Astrocyte (in vitro differentiated cells and primary cell): ENCODE results near the gene RBMXL3. TPM values are rescaled to one million over a fixed set of nuclear protein-coding genes. Genes with fewer than 3 reads are reported as not detected.

Source experiments
- DNase-seq: peaks from one replicate; pipeline ENCODE4 v3.0.0-alpha.2; 2010; ENCODE audit warnings: low read depth
- FAIRE-seq: peaks from 2 replicates; lab custom pipeline; 2011; peaks lifted over from hg19 to GRCh38; lab: Jason Lieb, UNC
- H2AFZ ChIP-seq: 2 replicates; pipeline ENCODE4 v1.6.0; 2012; ENCODE audit warnings: low read depth, low read length, inconsistent platforms
- H3K27ac ChIP-seq: 2 replicates; pipeline ENCODE4 v1.5.1; 2011; ENCODE audit warnings: low read depth, low read length, inconsistent platforms
- H3K27me3 ChIP-seq: 2 replicates; pipeline ENCODE4 v1.6.0; 2011; ENCODE audit warnings: low read length, inconsistent platforms; ENCODE audit not compliant: insufficient read depth
- H3K36me3 ChIP-seq: 2 replicates; pipeline ENCODE4 v1.5.1; 2011; ENCODE audit warnings: low read length, inconsistent platforms; ENCODE audit not compliant: insufficient read depth
- H3K4me1 ChIP-seq: 2 replicates; pipeline ENCODE4 v1.5.1; 2011; ENCODE audit warnings: low read length, inconsistent platforms; ENCODE audit not compliant: insufficient read depth
- H3K4me2 ChIP-seq: 2 replicates; pipeline ENCODE4 v1.6.0; 2012; ENCODE audit warnings: low read length, inconsistent platforms
- H3K4me3 ChIP-seq: 2 replicates; pipeline ENCODE4 v1.5.1; 2011; ENCODE audit warnings: low read depth, mild to moderate bottlenecking, low read length, inconsistent platforms; ENCODE audit not compliant: insufficient read depth
- H3K79me2 ChIP-seq: 2 replicates; pipeline ENCODE4 v1.6.0; 2012; ENCODE audit warnings: mild to moderate bottlenecking, low read length, inconsistent platforms; ENCODE audit not compliant: insufficient read depth
- H3K9ac ChIP-seq: 2 replicates; pipeline ENCODE4 v1.6.0; 2012; ENCODE audit warnings: mild to moderate bottlenecking, low read length, inconsistent platforms
- H3K9me3 ChIP-seq: 2 replicates; pipeline ENCODE4 v1.5.1; 2012; ENCODE audit warnings: low read depth, mild to moderate bottlenecking, low read length, inconsistent platforms; ENCODE audit not compliant: insufficient read depth
- H4K20me1 ChIP-seq: 2 replicates; pipeline ENCODE4 v1.6.0; 2012; ENCODE audit warnings: low read length, inconsistent platforms; ENCODE audit not compliant: insufficient read depth
- H3K27ac Mint-ChIP-seq: one replicate; pipeline ENCODE4 v1.8.0; 2021; ENCODE audit warnings: mild to moderate bottlenecking, mixed read lengths; ENCODE audit not compliant: unreplicated experiment
- H3K27me3 Mint-ChIP-seq: one replicate; pipeline ENCODE4 v1.8.0; 2021; ENCODE audit warnings: low read depth, mixed read lengths; ENCODE audit not compliant: unreplicated experiment
- H3K36me3 Mint-ChIP-seq: one replicate; pipeline ENCODE4 v1.8.0; 2021; ENCODE audit warnings: low read depth, mixed read lengths; ENCODE audit not compliant: unreplicated experiment
- H3K4me1 Mint-ChIP-seq: one replicate; pipeline ENCODE4 v1.8.0; 2021; ENCODE audit warnings: low read depth, mixed read lengths; ENCODE audit not compliant: unreplicated experiment
- H3K4me3 Mint-ChIP-seq: one replicate; pipeline ENCODE4 v1.8.0; 2021; ENCODE audit warnings: mild to moderate bottlenecking, moderate library complexity, mixed read lengths; ENCODE audit not compliant: unreplicated experiment
- H3K9me3 Mint-ChIP-seq: one replicate; pipeline ENCODE4 v1.8.0; 2021; ENCODE audit warnings: mild to moderate bottlenecking, mixed read lengths; ENCODE audit not compliant: unreplicated experiment
- EZH2 ChIP-seq: IDR thresholded peaks from 2 replicates; pipeline ENCODE4 v1.6.1; 2012; ENCODE audit warnings: mild to moderate bottlenecking, low read length, inconsistent platforms; ENCODE audit not compliant: insufficient read depth
- total RNA-seq: library from RNA; stranded (reverse); gene quantifications from 2 replicates; pipeline ENCODE4 v1.2.1, GENCODE V29; 2021
- TF ChIP-seq, protein P1 (sequence below): IDR thresholded peaks from 2 replicates; pipeline ENCODE4 v1.5.1; 2011; ENCODE audit warnings: low read depth, mild to moderate bottlenecking, inconsistent platforms, low read length, moderate library complexity; ENCODE audit not compliant: insufficient read depth

RBMXL3 gene
- total RNA-seq, 1 donor from 2014 or later: not detected

DNA sequence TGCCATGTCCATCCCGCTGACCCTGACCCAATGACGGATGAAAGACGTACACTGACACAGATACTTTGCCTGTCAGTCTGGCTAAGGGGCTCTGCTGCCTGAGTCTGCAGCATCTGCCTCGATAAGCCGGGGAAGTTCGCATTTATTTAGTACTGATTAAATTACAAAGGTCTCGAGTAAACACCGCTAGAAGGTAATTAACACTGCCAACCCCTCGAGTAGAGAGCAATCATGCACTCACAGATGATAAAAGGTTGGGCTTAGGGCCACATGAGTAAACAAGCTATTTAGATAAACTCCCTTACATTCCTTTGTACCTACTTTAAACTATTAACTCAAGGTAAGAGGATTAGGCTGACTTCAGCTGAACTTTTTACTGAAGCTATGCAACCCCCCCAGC, 16.0 kb upstream of the RBMXL3 start:
- no peak overlapping the region for H3K4me2 ChIP-seq
- TF ChIP-seq EZH2: no peak
- TF ChIP-seq, protein P1, sequence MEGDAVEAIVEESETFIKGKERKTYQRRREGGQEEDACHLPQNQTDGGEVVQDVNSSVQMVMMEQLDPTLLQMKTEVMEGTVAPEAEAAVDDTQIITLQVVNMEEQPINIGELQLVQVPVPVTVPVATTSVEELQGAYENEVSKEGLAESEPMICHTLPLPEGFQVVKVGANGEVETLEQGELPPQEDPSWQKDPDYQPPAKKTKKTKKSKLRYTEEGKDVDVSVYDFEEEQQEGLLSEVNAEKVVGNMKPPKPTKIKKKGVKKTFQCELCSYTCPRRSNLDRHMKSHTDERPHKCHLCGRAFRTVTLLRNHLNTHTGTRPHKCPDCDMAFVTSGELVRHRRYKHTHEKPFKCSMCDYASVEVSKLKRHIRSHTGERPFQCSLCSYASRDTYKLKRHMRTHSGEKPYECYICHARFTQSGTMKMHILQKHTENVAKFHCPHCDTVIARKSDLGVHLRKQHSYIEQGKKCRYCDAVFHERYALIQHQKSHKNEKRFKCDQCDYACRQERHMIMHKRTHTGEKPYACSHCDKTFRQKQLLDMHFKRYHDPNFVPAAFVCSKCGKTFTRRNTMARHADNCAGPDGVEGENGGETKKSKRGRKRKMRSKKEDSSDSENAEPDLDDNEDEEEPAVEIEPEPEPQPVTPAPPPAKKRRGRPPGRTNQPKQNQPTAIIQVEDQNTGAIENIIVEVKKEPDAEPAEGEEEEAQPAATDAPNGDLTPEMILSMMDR: no peak
- H3K27ac ChIP-seq: no peak overlapping the region
- no peaks in the 10 kb centered on the region for H3K4me1 ChIP-seq
- no peaks in the 10 kb centered on the region for H3K4me1 Mint-ChIP-seq
- DNase-seq (no peak), FAIRE-seq (peak; percentile 76)
- H3K9me3 Mint-ChIP-seq: no peaks in the 10 kb centered on the region
- peaks cover 6% of the 10 kb centered on the region for H3K36me3 Mint-ChIP-seq
- no peaks in the 10 kb centered on the region for H3K27me3 Mint-ChIP-seq
- H3K9me3 ChIP-seq: no peaks in the 10 kb centered on the region
- H3K27me3 ChIP-seq: no peaks in the 10 kb centered on the region
- H3K27ac Mint-ChIP-seq: no peak overlapping the region
- no peaks in the 10 kb centered on the region for H4K20me1 ChIP-seq
- no peak overlapping the region for H3K9ac ChIP-seq
- no peaks in the 10 kb centered on the region for H3K79me2 ChIP-seq
- no peak overlapping the region for H3K4me3 ChIP-seq
- H3K4me3 Mint-ChIP-seq: no peak overlapping the region
- H3K36me3 ChIP-seq: no peaks in the 10 kb centered on the region
- H2AFZ ChIP-seq: no peak overlapping the region

DNA sequence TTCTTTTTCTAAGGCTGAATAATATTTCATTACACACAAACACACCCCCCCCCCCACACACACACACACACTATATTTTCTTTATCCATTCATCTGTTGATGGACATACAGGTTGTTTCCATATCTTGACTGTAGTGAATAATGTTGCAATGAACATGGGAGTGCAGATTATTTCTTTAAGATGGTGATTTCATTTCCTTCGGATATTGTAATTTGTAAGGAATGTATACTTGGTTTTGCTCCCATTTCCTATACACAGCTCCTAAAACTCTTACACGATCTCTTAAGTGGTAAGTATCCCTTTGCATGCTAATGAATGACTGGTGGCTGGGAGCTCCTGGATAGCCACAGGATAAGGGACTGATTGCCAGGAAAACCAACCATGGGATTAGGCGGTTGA, 14.7 kb upstream of the RBMXL3 start:
- no peak overlapping the region for H3K4me3 Mint-ChIP-seq
- TF ChIP-seq, protein P1: no peak
- TF ChIP-seq EZH2: no peak
- Histone ChIP-seq H2AFZ (no peak overlapping the region), H3K36me3 (no peaks in the 10 kb centered on the region), H3K9ac (no peak overlapping the region), H3K4me1 (no peaks in the 10 kb centered on the region), H4K20me1 (no peaks in the 10 kb centered on the region), H3K79me2 (no peaks in the 10 kb centered on the region), H3K27me3 (no peaks in the 10 kb centered on the region), H3K27ac (no peak overlapping the region), H3K9me3 (no peaks in the 10 kb centered on the region), H3K4me2 (no peak overlapping the region), H3K4me3 (no peak overlapping the region)
- no peaks in the 10 kb centered on the region for H3K9me3 Mint-ChIP-seq
- peak; percentile 6 for DNase-seq
- peak; percentile 86 for FAIRE-seq
- no peak overlapping the region for H3K27ac Mint-ChIP-seq
- H3K27me3 Mint-ChIP-seq: no peaks in the 10 kb centered on the region
- no peaks in the 10 kb centered on the region for H3K4me1 Mint-ChIP-seq
- H3K36me3 Mint-ChIP-seq: peaks cover 6% of the 10 kb centered on the region

DNA sequence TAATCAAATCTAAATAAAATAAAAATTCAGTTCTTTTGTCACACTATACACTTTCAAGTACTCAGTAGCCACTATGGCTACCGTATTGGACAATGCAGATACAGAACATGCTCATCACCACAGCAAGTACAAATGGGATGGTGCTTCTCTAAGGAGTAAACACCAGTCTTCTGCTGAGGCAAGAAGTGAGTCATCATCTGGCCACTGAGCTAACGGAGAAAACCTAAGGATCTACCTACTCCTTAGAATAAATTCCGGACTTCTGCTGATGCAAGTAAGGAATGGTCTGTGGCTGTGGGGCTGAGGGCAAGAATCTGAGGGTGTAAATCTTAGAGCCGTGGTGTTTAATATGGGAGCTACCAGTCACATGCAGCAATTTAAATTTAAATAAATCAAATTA, 11.3 kb upstream of the RBMXL3 start:
- FAIRE-seq: no peak
- no peak overlapping the region for H3K4me3 Mint-ChIP-seq
- H3K27ac Mint-ChIP-seq: no peak overlapping the region

More for the DNA sequence above, 11.3 kb upstream of the RBMXL3 start:
- Histone ChIP-seq H3K4me2 (no peak overlapping the region), H3K36me3 (no peaks in the 10 kb centered on the region), H3K4me1 (no peaks in the 10 kb centered on the region), H3K4me3 (no peak overlapping the region), H4K20me1 (no peaks in the 10 kb centered on the region), H2AFZ (no peak overlapping the region), H3K9ac (no peak overlapping the region), H3K9me3 (no peaks in the 10 kb centered on the region), H3K27ac (no peak overlapping the region), H3K79me2 (no peaks in the 10 kb centered on the region), H3K27me3 (no peaks in the 10 kb centered on the region)
- H3K27me3 Mint-ChIP-seq: no peaks in the 10 kb centered on the region
- DNase-seq: peak; percentile 6
- no peaks in the 10 kb centered on the region for H3K9me3 Mint-ChIP-seq
- no peak for TF ChIP-seq EZH2
- TF ChIP-seq, protein P1: no peak
- no peaks in the 10 kb centered on the region for H3K4me1 Mint-ChIP-seq
- peaks cover 6% of the 10 kb centered on the region for H3K36me3 Mint-ChIP-seq
